ENCODE data around the gene MYOZ3.
A peak's percentile ranks its signal among the peaks of the same experiment; 100 is the strongest.

MYOZ3 gene

DNA sequence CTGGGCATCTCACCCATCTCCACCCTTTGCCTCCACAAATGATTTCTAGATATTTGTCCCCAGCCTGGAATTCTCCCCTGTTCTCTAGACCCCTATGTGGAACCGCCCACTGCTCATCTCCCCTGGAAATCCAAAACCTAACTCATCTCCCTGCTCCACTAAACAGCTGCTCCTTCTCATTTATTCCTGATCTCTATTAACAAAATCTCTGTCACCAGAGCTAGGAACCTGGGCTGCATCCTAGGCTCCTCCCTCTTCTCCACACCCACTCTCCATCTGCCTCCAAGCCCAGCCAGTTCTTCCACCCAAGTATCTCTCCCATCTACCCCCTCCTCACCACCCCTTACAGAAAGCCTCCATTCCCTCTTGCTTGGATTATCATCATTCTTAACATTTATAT is 44.5 kb upstream of the MYOZ3 start:
- TF ChIP-seq ZFX (IDR thresholded peaks at IDR 0.05) = no peak
- TF ChIP-seq, protein P1, sequence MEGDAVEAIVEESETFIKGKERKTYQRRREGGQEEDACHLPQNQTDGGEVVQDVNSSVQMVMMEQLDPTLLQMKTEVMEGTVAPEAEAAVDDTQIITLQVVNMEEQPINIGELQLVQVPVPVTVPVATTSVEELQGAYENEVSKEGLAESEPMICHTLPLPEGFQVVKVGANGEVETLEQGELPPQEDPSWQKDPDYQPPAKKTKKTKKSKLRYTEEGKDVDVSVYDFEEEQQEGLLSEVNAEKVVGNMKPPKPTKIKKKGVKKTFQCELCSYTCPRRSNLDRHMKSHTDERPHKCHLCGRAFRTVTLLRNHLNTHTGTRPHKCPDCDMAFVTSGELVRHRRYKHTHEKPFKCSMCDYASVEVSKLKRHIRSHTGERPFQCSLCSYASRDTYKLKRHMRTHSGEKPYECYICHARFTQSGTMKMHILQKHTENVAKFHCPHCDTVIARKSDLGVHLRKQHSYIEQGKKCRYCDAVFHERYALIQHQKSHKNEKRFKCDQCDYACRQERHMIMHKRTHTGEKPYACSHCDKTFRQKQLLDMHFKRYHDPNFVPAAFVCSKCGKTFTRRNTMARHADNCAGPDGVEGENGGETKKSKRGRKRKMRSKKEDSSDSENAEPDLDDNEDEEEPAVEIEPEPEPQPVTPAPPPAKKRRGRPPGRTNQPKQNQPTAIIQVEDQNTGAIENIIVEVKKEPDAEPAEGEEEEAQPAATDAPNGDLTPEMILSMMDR (conservative IDR thresholded peaks at IDR 0.05) = no peak
- H3K27ac ChIP-seq = peak overlapping the region; percentile 18; the same call in 1 of the 2 replicates

DNA sequence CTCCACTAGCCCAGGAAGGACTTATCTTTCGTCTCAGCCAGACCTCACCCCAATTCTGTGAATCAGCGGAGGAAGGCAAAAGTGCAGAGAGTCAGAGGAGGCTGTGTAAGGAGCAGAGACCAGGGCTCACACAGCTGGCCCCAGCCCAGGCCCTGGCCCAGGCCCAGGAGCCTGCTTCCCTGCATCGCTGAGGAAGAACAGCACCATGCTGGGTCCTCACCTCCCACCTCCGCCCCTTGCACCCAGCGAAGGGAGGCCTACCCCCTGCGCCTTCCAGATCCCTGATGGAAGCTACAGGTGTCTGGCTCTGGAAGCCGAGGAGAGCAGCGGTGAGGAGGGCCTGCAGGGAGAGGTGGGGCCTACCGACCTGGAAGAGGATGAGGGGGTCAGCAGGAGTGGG is 42.9 kb upstream of the MYOZ3 start:
- H3K27ac ChIP-seq = no peak overlapping the region
- TF ChIP-seq ZFX (IDR thresholded peaks at IDR 0.05) = no peak
- TF ChIP-seq, protein P1 (conservative IDR thresholded peaks at IDR 0.05) = no peak

DNA sequence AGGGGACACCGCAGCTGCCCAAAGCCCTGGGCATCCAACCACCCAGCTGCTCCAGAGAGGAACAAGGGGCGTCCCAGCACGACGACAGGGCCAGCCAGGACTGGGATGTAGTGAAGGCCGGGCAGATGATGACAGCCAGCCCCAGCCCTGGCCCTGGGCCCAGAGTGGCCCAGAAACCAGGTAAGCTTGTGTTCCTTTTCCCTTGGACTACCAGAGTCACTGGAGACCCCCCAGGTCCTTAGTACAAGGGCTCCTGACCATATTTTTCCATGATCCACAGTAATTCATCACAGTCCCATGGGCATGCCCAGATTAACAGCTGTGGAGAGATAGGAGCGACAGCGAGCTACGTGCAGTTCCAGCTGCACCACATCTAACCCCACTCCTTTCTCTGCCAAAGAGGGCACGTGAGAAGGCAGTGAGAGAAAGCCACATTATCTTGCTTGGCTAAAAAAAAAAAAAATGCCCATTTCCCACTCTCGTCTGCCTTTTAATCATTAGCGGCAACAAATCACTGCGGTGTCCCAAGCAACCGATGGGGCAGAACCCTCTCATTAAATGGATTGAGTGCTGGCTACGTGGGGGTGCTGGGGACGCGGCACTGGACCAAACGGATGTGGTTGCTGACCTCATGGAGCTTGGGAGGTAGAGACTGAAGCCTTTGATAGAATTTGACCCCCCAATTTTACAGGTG is 42.3 kb upstream of the MYOZ3 start:
- TF ChIP-seq, protein P1 (conservative IDR thresholded peaks at IDR 0.05) = no peak
- TF ChIP-seq ZFX (IDR thresholded peaks at IDR 0.05) = no peak

DNA sequence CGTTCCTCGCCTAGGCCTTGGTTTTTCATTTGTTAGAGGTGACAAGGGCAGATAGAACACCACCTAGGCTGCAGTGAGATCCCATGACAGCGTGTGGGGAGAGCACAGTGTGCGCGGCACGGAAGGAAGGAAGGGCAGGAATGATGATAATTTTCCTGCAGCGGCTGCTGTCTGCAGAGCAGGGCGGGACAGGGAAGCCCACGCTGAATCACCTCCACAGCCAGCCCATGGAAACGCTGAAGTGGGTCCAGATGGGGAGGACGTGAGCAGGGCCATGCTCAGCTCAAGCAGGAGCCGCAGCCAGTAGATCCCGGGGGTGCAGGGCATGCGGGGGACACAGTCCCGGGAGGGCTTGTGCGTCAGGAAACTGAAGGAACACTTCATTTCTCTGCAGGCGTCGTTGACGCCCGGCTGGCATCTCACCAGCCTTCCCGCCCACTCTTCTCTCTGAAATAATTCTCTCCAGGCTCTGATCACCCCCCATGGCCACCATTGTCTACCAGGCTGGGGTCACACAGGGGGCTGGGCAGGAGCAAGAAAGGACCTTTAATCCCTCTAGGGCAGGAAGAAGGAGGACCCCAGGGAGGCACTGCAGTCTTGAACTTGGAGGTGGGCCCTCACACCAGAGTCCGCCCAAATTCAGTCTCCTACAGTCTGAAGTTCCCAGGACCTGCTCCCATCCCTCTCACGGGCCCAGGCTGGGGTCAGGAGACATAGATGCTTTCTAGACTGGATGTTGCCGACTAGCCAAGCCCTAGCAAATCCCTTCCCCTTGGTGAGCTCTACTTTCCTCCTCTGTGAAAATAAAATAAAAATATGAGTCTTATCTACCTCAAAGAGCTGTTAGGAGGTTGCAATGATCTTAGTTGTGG is 41.5 kb upstream of the MYOZ3 start:
- H3K27ac ChIP-seq = no peak overlapping the region
- no peak for TF ChIP-seq ZFX (IDR thresholded peaks at IDR 0.05)
- TF ChIP-seq, protein P1 (conservative IDR thresholded peaks at IDR 0.05) = no peak

More for the DNA sequence above, 42.3 kb upstream of the MYOZ3 start:
- H3K27ac ChIP-seq = no peak overlapping the region

DNA sequence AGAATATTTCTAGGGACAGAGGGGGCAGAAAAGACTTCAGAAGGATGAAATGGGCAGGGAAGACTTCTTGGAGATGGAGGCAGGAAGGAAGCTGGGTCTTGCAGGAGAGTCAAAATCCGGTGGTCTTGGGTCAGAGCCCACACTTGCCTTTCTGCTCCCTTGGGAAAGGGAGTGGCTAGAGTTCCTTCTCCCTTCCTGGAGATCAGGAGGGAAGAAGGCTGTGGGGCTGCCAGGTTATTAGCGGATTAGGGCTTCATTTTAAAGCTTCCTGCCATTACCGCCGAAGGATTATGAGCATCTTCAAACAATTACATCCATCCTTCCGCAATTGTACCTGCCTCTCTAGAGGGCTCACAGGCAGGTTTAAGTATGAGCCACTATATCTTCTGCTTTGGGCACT is 39.8 kb upstream of the MYOZ3 start:
- no peak overlapping the region for H3K27ac ChIP-seq
- TF ChIP-seq ZFX (IDR thresholded peaks at IDR 0.05) = no peak
- TF ChIP-seq, protein P1 (conservative IDR thresholded peaks at IDR 0.05) = no peak

DNA sequence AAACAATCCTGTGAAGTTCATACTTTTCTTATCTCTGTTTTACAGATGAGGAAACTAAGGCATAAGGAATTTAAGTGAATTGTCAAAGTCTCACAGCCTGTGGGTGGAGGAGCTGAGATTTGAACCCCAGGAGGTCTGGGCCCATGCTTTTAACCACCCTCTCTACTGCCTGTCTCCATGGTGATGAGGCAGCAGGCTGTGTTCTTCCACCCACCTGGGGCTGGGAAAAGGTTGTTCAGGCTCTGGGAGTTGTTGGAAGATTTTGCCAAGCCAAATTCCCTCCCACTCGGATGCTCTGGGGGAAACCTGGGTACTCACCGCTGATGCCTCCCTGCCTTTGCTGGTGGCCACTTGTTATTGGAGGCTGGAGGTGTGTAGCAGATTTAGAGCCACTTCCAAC is 38.9 kb upstream of the MYOZ3 start:
- H3K27ac ChIP-seq = no peak overlapping the region
- TF ChIP-seq, protein P1 (conservative IDR thresholded peaks at IDR 0.05) = no peak
- no peak for TF ChIP-seq ZFX (IDR thresholded peaks at IDR 0.05)
